Measurements from ENCODE around the gene ATG16L1.

The ATG16L1 gene

DNA sequence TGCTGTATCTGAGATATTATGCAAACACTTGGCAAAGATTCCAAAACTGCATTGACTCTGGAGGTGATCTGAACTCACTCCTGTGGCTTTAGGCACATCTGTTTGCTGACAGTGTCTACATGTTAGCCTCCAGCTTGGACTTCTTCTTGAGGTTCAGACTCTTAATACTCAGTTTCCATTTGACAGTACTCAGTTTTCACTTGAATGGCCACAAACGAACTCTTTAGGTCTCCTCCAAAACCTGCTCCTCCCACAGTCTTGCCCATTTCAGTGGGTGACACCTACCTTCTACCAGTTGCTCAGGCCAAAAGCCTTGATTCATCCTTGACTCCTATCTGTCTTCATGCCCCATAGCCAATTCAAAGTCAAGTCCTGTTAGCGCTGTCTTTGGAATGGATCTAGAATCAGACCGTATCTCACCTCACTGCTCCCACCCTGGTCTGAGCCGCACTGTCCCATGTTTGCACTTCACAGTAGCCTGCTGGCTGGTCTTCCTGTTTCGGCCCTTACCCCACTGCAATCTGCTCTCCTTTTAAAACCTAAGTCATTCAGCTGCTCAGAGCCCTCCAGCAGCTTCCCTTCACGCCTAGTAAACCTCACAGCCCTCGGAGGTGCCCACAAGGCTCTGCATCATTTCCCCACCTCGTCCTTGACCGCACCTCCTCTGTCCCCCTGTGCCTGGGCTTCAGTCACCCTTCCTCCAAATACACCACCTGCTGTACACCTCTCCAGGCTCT is 10.5 kb downstream of the ATG16L1 start:
- no peak for DNase-seq

DNA sequence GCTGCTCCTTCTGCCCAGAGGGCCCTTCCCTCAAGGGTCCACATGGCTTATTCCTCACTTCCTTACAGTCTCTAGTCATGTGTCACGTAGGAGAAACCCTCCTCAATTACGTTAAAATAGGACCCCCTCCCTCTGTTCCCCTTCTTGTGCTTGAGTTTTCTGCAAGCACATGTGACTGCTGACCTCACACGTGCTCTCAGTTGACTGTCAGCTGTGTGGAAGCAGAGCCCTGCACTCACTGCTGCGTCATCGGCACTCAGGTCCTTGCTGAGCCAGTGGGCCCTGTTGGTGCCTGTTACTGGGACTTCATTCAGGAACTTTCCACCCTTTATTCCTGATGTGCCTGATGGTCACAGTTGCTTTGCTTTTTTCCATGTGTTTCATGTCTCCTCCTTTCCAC is 11.1 kb downstream of the ATG16L1 start:
- DNase-seq = no peak

DNA sequence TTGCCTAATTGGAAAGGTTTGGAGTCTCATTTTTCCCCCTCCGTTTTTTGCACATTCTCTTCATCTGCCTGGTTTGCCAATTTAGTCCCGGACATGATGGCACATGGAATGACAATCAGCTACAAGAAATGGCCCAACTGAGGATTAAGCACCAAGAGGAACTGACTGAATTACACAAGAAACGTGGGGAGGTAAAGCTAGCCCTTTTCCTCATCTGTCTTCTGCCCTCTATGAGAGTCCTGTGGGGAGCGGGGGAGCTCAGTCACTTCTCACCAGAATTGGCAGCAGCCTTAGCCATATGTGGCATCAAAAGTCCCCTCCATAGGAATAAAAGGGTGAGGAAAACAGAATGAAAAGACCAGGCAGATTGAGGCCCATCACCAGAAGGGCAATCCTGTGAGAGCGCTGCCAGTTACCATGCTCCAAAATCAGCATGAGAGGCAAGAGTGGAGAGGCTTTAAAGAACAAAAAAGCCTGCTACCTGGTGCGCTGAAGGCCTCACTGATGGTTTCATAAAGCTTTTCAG is 11.6 kb downstream of the ATG16L1 start:
- no peak for DNase-seq

DNA sequence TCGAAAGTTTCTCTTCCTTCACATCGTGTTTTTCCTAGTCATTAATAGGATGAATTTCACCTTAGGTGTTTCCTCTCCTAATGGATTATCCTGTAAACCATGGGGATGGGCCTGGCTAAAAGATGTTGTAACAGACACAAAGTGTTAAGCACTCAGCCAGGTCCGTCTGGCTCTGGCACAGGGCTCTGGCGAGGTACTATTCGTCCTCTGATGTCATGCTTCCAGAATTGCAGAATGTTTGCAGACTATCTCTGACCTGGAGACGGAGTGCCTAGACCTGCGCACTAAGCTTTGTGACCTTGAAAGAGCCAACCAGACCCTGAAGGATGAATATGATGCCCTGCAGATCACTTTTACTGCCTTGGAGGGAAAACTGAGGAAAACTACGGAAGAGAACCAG is 13.2 kb downstream of the ATG16L1 start:
- no peak for DNase-seq

DNA sequence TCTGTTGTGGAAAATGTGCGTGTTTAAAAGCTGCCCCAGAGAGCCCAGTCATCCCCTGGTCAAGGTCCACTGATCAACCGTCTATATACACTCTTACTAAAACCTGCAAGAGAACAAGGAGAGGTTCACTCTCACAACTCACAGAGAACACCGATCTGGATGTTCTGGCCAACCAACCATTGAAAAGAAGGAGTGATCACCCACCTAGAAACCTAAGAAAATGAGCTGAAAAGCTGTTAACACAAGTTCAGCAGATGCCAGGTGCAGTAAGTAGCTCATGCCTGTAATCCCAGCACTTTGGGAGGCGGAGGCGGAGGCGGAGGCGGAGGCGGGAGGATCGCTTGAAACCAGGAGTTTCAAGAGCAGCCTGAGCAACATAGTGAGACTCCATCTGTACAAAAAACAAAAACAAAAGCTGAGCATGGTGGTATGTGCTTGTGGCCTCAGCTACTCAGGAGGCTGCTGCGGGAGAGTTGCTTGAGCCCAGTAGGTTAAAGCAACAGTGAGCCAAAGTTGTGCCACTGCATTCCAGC is 14.5 kb downstream of the ATG16L1 start:
- DNase-seq = no peak

DNA sequence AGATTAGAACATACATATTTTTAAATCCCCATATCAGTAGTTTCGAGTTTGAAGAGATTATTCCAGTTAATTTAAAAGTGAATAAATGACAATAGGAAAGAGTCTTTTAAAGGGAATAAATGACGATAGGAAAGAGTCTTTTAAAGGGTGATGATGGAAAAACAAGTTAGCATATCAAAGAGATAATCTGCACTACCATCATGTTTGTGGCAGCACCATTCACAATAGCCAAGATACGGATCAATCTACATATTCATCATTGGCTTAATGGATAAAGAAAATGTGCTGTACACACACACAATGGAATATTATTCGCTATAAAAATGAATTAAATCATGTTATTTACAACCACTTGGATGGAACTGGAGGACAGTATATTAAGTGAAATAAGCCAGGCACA is 15.0 kb downstream of the ATG16L1 start:
- DNase-seq = no peak

DNA sequence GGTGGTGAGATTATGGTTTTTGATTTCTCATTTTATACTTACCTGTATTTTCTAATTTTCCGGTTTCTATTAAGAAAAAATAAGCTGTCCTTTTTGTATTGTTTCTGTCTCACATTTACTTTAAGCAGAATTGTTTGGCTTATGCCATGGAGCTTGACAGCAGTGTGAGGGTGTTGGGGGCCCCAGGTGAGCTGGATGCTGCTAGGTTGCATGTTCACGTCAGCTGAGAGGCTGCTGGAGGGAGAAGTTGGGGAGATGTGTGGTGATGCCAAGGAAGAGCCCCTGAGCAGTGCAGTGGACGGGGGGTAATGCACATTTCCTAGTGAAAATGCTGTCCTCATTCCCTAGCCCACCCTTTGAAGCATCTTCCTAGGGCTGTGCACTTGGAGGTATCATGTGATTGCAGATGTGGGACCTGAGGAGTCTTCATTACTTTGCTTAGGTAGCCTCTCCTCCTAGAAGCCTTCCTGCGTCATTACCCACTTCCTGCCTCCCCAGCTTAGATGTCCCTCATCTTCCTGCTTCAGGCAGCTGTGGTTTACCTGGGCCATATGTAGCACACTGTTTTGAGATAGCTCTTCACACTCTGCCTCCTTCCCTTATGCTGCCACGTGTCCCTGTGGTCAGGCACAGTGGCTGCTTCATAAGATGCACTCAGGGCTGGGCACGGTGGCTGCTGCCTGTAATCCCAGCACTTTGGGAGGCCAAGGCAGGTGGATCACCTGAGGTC is 16.2 kb downstream of the ATG16L1 start:
- peak; percentile 62 to 98 (median 82) for DNase-seq

DNA sequence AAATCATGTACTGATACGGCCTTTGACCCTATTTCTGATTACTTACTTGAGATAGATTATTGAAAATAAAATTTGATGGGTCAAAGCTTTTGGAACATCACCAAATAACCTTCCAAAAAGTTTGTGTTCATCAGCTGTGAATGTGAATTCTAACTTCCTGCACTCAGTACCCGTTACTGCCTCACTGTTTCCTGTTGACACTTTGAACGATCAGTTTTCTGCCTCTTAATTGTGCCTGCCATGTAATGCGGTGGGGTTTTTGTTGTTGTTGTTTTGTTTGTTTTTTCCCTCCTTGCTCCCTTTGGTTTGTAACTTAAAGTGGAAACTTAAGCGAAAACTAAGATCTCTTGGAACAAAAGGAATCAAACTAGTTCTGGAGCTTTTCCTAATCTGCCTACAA is 18.9 kb downstream of the ATG16L1 start:
- peak in 1 of 5 donors; percentile 73 for DNase-seq

DNA sequence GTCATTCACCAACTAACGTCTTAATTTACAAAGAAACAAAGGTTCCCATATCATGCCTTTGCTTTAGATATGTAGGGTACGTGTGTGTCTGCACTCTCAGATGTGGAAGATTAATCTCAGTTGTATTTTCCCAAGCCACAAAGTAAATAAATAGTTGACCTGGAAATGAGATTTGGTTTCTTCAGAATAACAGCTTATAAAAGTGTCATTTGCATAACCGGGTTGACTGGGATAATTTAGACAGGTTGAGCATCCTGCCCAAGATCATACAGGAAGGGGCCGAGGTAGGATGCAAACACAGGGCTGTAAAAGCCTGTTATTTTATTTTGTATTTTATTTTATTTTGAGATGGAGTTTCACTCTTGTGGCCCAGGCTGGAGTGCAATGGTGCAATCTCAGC is 19.5 kb downstream of the ATG16L1 start:
- DNase-seq = no peak

DNA sequence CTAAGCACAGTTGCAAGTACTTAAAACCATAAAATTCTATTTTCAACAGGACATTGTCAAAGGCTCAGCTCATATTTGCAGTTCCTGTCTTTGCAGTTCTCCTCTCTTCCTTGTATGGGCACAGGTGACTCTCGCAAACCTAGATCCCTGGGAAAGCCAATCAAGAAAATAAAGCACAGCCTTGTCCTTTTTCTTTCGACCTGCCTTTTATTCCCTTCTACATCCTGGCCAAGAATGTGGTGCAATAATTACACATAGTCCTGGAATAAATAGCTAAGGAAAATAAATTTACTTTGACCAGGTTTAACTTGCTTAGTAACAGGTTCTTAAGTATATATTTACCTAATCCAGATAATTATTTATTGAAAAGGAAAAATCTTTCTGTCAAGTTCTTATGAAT is 20.2 kb downstream of the ATG16L1 start:
- no peak for DNase-seq

DNA sequence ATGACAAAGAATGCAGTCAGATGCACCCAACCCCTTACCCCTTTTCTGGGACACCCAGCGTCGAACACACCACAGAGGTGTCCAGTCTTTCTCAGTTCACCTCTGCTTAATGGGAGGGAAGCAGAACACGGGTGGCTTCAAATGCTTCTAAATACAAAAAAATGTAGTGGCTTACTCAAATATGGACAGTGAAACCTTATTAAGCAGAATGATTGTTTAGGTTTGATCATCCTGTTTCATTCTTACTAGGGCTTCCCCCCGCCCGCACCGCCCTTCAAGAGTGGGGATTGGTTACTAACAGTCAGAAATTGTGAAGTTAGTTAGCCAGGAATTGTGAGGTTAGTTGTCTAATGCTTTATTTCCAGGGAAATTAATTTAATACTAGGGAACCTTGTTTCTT is 21.6 kb downstream of the ATG16L1 start:
- peak in 1 of 5 donors; percentile 72 for DNase-seq

DNA sequence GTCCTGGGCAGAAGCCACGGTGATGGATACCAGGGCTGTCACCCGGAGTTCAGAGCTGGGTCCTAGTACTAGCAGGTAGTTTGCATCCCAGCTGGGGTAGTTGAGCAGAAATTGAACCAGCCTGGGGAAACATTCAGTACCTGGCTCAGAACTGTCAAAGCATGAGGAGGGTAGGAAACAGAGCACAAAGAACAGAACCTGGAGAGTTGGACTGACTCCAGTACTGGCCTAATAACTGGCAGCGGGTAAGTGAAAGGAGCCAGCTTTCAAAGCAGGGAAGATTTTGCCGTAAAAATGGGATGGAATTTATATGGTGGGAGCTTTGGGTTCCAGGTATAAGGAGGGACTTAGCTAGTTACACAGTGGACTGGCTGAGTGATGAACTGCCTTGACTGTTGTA is 23.8 kb downstream of the ATG16L1 start:
- no peak for DNase-seq

DNA sequence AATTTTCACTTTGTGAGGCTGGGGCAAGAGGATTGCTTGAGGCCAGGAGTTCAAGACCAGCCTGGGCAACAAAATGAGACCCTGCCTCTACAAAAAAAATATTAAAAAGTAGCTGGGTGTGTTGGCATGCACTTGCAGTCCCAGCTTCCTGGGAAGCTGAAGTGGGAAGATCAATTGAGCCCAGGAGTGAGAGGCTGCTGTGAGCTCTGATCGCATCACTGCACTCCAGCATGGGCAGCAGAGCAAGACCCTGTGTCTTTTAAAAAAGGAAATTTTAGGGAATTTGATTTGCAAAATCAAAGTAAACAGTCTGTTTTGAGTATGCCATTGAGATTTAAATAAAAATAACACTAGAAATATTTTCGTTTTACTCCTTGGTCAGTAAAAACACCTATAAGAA is 27.4 kb downstream of the ATG16L1 start:
- no peak for DNase-seq

DNA sequence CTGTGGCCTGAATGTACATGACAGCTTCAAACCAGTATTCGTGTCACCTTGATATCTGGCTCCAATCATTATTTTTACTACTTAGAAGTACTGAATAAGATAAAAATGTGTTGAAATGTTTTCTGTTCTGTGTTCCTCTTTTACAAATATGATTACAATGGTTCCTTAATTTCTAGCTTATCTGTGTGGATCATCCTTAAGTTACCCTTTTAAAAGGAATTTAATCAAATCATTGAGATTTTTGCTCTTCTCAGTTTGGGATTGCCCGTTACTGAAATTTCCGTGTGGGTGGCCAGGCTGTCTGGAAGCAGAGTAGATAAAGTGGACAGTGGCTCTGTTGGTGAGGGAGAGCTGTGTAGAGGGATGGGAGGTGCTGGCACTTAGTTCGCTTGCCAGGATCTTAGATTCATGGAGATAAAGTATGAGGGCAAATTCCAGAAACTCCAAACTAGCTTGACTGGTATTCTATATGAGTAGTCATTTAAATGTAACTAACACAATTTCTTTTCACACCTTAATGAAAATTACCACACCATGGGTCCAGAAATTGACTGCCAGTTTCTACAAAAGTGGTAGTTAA is 28.7 kb downstream of the ATG16L1 start:
- no peak for DNase-seq

DNA sequence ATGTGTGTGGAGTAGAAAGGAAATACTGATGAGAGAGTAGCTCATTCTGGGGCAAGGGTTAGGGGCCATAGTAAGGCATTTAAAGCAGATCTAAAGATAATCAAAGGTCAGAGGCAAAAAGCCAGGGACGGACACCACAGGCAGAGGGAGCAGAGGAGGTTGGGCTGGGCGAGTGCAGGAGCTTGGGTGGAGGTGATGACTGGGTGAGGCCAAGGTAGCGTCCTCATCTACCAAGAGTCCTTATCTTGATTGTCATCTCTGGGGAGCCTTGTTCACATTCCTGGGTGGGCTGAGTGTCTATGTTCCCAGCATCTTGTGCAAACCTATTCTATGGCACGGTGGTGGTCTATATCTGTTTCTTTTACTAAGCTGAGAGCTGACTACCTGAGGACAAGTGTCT is 30.1 kb downstream of the ATG16L1 start:
- DNase-seq = no peak

DNA sequence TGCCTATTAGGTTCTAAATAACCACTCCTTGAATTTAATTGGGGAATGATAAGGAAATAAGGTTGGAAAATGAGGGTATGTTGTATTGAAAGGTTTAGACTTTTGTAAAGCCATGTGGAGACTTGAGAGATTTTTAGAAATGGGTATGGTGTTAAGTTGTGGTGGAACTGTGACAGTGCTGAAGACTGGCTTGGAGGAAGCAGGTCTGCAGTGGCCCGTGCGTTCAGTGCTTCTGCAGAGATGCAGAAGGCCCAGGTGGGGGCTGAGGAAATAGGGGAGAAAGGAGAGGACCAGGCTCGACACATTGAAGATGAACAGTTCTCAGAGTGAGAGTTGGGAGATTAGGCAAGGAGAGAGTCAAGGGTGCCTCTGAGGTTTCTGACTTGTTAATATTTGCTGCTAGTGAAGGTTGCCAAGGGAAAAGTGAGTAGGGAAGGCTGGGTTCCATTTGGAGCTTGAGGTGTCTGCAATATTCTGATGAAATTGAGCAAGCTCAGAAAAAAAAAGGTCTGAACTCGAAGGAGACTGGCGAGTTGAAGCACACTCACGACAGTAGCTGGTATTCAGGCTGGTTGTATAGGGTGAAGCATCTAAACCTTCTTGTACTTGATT is 30.6 kb downstream of the ATG16L1 start:
- no peak for DNase-seq

DNA sequence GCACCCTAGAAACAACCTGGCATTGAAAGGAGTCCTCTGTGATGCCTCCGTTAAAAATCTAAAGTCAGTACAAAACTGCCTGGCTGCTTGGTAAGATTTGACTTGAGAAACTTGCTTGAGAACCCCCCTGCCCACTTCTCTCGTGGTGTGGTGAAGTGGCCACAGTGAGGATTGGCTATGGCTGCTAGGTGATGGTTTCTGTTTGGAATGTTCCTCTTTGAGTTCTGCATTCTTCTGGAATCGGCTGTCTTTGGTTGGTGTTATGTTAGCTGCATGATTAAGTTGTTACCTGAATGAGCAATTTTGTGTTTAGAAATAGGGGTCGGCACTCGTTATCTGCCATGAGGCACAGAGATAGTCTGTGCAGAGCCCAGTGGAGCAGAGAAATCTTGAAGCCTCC is 34.4 kb downstream of the ATG16L1 start:
- DNase-seq = no peak

DNA sequence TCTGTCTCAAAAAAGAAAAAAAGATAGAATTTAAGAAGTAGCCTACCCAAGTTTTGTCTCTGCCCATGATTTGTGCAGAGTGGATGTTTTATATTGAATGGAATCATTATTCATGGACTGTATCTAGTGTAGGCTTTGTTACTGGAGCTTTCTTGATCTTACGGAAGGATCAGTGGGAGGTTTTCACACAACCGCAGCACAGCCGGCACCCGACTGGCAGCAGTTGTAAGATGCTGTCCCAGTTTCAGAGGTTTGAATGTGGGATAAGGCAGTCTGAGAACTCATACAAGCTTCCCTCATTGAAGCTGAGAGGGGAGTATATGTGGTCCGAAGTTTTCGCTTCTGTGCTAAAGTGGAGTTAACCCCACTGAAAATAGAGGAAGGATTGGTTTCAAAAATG is 36.4 kb downstream of the ATG16L1 start:
- DNase-seq = no peak

DNA sequence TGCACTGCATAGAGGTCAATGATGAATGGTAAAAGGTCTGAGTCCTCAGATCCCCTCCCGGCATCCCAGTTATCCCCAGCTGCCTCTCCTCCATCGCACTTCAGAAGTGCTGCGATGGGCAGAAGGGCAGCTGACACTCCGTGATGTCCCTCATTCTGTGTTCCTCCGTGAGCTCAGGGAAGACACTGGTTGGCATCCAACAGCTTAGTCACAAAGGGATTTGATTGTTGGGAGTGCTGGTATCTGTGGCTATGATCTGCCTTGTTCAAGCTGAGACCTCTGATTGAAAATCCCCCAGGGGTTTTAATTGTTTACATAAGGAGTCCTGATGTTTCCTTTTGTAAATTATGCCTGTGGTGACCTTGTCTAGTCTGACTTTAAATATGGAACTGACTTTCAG is 37.2 kb downstream of the ATG16L1 start:
- DNase-seq = no peak

DNA sequence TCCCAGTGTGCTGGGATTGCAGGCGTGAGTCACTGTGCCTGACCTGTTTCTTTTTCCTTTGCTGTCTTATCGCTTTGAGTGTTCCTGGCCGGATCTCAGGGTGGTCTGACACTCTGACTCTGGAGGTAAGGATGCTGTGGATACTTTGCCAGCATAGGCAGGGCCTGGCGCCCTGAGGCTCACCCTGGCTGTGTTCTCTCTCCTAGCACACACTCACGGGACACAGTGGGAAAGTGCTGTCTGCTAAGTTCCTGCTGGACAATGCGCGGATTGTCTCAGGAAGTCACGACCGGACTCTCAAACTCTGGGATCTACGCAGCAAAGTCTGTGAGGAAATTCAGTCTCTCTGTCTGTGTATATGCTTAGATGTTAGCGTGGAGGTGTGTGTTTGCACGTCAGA is 38.2 kb downstream of the ATG16L1 start:
- DNase-seq = no peak

DNA sequence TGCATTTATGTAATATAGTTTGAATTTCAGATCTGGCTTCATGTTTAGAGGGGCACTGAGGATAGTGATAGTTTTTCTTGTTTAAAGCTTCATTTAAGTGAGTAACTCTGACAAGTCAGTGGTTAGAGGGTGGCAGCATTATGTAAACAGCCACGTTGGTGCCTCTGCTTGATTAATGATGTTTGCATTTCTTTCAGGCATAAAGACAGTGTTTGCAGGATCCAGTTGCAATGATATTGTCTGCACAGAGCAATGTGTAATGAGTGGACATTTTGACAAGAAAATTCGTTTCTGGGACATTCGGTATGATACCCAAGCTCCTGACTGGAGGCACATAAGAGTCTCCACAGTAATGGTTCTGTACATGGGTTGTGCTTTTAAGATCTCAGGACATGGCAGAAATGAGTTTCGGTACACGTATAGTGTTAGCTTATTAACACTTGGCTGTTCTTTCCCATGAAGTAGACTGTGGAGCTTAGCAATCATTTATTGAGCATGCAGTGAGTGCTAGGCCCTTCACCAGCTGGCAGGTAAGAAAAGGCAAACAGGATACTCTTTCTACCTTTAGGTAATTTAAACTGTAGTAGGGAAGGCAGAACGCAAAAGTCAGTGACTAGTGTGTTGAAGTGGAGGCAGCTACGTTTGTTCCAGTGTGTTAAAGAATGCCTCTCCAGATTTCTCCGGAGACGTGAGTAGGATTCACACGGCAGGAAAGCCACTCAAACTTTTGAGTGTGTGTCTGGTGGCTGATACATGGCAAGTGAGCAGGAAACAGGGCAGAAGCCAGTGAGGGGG is 38.8 kb downstream of the ATG16L1 start:
- no peak for DNase-seq

DNA sequence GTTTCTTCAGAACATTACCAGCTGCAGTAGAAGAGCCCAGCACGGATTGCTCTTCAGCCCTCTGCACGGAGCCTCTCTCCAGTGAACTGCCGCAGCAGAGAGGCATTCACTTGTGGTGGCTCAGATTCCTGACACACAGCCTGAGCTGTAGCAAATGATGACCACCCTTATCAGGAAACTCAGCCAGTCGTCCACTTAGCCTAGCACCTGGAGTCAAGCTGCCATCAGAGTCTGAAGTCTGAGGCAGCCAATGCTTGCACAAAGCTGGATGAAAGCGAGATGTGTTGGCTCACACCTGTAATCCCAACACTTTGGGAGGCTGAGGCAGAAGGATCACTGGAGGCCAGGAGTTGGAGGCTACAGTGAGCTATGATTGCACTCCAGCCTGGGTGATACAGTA is 44.4 kb downstream of the ATG16L1 start:
- no peak for DNase-seq
